Measurements from ENCODE around the gene PRKAR1B. TPM values are rescaled to one million over a fixed set of nuclear protein-coding genes. Genes with fewer than 3 reads are reported as not detected.

PRKAR1B gene
- total RNA-seq, 1 experiment from 2014 or later, result 27.2 TPM

DNA sequence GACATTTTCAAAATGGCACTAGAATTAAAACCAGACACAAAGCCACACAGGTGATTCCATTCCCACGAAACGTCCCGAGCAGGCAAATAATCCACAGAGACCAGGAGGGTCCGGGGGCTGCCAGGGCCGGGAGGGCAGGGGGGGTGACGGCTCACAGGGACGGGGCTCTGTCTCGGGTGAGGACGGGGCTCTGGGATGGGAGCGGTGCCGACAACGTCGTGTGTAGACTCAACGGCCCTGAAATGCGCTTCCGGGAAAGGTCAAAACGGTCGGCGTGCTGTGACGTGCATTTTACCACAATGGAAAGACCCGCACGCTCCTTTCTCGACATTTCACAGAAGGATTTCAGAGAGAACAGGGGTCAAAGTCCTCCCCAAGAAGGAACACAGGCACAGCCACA is 144.2 kb downstream of the PRKAR1B start:
- intact Hi-C loops (cut with micrococcal nuclease; ENCODE audit: unreplicated experiment), result no loop called here
- DNase-seq (ENCODE audit: low spot score), result no peak
- H3K27me3 ChIP-seq (replicated peaks; ENCODE audit: insufficient read depth, low read depth, low read length, poor library complexity), result no peaks in the 10 kb centered on the region
- ChIA-PET POLR2A (ENCODE audit: low non-redundant PET) (no interaction called here), CTCF (no interaction called here)
- no peak overlapping the region for H3K27ac ChIP-seq (ENCODE audit: low read depth, low read length, poor library complexity, severe bottlenecking)
- H3K9me3 ChIP-seq (ENCODE audit: low read depth, low read length, poor library complexity, severe bottlenecking), result no peaks in the 10 kb centered on the region
- no peak overlapping the region for H3K4me3 ChIP-seq (ENCODE audit: low read depth, low read length, poor library complexity, severe bottlenecking)
- H3K4me1 ChIP-seq (ENCODE audit: insufficient read depth, low read length, poor library complexity, severe bottlenecking), result no peaks in the 10 kb centered on the region
- H3K36me3 ChIP-seq (ENCODE audit: insufficient read depth, low read length, poor library complexity, severe bottlenecking), result no peaks in the 10 kb centered on the region
- no TSS peak for BruUV-seq (replicated peaks)
- no peak for TF ChIP-seq EZH2 (IDR thresholded peaks at IDR 0.05; ENCODE audit: borderline replicate concordance, low read depth, low read length, poor library complexity, severe bottlenecking)
- TF ChIP-seq, protein P1, sequence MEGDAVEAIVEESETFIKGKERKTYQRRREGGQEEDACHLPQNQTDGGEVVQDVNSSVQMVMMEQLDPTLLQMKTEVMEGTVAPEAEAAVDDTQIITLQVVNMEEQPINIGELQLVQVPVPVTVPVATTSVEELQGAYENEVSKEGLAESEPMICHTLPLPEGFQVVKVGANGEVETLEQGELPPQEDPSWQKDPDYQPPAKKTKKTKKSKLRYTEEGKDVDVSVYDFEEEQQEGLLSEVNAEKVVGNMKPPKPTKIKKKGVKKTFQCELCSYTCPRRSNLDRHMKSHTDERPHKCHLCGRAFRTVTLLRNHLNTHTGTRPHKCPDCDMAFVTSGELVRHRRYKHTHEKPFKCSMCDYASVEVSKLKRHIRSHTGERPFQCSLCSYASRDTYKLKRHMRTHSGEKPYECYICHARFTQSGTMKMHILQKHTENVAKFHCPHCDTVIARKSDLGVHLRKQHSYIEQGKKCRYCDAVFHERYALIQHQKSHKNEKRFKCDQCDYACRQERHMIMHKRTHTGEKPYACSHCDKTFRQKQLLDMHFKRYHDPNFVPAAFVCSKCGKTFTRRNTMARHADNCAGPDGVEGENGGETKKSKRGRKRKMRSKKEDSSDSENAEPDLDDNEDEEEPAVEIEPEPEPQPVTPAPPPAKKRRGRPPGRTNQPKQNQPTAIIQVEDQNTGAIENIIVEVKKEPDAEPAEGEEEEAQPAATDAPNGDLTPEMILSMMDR (conservative IDR thresholded peaks at IDR 0.05; ENCODE audit: low read depth, low read length), result no peak

- Histone ChIP-seq H3K4me3 (ENCODE audit: low read depth, low read length, poor library complexity, severe bottlenecking) (no peak overlapping the region), H3K9me3 (ENCODE audit: low read depth, low read length, poor library complexity, severe bottlenecking) (no peaks in the 10 kb centered on the region), H3K4me1 (ENCODE audit: insufficient read depth, low read length, poor library complexity, severe bottlenecking) (no peaks in the 10 kb centered on the region), H3K27me3 (replicated peaks; ENCODE audit: insufficient read depth, low read depth, low read length, poor library complexity) (no peaks in the 10 kb centered on the region), H3K36me3 (ENCODE audit: insufficient read depth, low read length, poor library complexity, severe bottlenecking) (no peaks in the 10 kb centered on the region), H3K27ac (ENCODE audit: low read depth, low read length, poor library complexity, severe bottlenecking) (no peak overlapping the region)
- intact Hi-C loops (cut with micrococcal nuclease; ENCODE audit: unreplicated experiment), result no loop called here
- TF ChIP-seq EZH2 (IDR thresholded peaks at IDR 0.05; ENCODE audit: borderline replicate concordance, low read depth, low read length, poor library complexity, severe bottlenecking), result no peak
- TF ChIP-seq, protein P1 (conservative IDR thresholded peaks at IDR 0.05; ENCODE audit: low read depth, low read length), result no peak
- BruUV-seq (replicated peaks), result no TSS peak
- no peak for DNase-seq (ENCODE audit: low spot score)
- ChIA-PET CTCF (no interaction called here), POLR2A (ENCODE audit: low non-redundant PET) (no interaction called here)
Observed at GRCh38 chr7:582081-582835, 144.8 kb downstream of the PRKAR1B start.

DNA sequence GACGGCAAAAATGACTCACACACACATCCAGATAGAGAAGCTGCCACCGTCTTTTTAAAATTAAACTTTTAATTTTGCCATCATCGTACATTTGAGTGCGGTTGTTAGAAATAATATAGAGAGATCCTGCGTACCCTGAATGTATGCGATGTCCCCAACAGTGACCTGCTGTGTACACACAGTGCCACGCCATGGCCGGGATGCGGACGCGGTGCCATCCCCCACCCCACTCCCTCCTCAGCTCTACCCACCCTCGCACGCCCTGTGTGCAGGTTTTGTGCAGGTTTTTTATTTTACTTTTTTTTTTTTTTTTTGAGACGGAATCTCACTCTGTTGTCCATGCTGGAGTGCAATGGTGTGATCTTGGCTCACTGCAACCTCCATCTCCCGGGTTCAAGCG is 148.7 kb downstream of the PRKAR1B start:
- BruUV-seq (replicated peaks), result no TSS peak
- DNase-seq (ENCODE audit: low spot score), result no peak
- Histone ChIP-seq H3K4me3 (ENCODE audit: low read depth, low read length, poor library complexity, severe bottlenecking) (no peak overlapping the region), H3K27ac (ENCODE audit: low read depth, low read length, poor library complexity, severe bottlenecking) (no peak overlapping the region), H3K27me3 (replicated peaks; ENCODE audit: insufficient read depth, low read depth, low read length, poor library complexity) (no peaks in the 10 kb centered on the region), H3K4me1 (ENCODE audit: insufficient read depth, low read length, poor library complexity, severe bottlenecking) (no peaks in the 10 kb centered on the region), H3K9me3 (ENCODE audit: low read depth, low read length, poor library complexity, severe bottlenecking) (no peaks in the 10 kb centered on the region), H3K36me3 (ENCODE audit: insufficient read depth, low read length, poor library complexity, severe bottlenecking) (no peaks in the 10 kb centered on the region)
- ChIA-PET CTCF (no interaction called here), POLR2A (ENCODE audit: low non-redundant PET) (no interaction called here)
- no peak for TF ChIP-seq EZH2 (IDR thresholded peaks at IDR 0.05; ENCODE audit: borderline replicate concordance, low read depth, low read length, poor library complexity, severe bottlenecking)
- TF ChIP-seq, protein P1 (conservative IDR thresholded peaks at IDR 0.05; ENCODE audit: low read depth, low read length), result no peak
- intact Hi-C loops (cut with micrococcal nuclease; ENCODE audit: unreplicated experiment), result no loop called here

Data from A673 (cell line).